ENCODE data around the gene ZNF487.
A peak's percentile ranks its signal among the peaks of the same experiment; 100 is the strongest.
"Not testable (repeated sequence)": the region's sequence is repeated elsewhere in the genome, so short reads cannot be mapped to it uniquely, and the experiment has no call there.

ZNF487 gene

DNA sequence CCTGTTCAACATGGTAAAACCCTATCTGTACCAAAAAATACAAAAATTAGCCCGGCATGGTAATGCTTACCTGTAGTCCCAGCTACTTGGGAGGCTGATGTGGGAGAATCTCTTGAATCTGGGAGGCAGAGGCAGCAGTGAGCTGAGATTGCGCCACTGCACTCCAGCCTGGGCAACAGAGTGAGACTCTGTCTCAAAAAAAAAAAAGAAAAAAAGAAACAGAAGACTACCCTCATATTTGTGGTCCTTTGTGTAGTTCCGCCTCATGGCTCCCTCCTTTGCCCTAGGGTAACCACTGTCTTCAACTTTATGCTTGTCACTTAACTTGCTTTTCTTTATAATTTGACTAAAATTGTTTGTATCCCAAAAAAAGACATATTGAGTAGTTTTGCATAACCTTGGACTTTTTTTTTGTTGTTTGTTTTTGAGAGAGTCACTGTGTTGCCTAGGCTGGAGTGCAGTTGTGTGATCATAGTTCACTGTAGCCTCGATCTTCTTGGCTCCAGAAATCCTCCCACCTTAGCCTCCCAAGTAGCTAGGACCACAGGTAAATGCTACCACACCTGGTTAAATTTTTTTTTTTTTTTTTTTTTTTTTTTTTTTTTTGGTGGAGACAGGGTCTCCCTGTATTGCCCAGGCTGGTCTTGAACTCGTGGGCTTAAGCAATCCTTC lies 3.7 kb downstream of the ZNF487 start:
- no peak for ATAC-seq

DNA sequence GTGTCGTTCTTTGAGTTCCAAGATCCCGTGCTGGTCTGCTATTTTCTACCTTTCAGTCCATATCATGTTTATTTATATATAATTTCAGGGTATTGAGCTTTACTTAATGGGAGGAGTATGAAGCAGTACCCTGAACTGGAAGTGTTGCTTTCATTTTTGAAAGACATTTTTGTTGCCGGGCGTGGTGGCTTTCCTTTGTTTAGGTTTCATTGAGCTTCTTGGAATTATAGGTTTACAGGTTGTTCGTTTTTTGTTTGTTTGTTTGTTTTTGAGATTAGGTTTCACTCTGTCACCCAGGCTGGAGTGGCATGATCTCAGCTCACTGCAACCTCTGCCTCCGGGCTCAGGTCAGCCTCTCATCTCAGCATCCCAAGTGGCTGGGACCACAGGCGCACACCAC lies 7.4 kb downstream of the ZNF487 start:
- no peak for ATAC-seq

DNA sequence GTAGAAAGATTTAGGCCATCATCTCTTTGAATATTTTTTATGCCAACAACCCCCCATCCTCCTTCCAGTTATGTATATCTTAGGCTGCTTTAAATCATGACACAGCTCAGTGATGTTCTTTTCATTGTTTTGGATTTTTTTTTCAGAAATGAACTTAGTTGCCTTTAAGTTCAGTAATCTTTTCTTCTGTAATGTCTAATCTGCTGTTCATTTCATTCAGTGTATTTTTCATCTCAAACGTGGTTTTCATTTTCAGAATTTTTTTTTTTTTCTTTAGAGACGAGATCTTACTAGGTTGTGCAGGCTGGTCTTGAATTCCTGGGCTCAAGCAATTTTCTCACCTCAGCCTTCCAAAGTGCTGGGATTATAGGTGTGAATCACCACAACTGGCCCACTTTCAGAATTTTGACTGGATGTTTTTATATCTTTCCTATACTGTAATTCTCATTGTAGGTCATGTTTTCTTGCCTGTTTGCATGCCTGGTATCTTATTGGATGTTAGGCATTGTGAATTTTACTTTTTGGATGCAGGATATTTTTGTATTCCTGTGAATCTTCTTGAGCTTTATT lies 8.1 kb downstream of the ZNF487 start:
- no peak for ATAC-seq

DNA sequence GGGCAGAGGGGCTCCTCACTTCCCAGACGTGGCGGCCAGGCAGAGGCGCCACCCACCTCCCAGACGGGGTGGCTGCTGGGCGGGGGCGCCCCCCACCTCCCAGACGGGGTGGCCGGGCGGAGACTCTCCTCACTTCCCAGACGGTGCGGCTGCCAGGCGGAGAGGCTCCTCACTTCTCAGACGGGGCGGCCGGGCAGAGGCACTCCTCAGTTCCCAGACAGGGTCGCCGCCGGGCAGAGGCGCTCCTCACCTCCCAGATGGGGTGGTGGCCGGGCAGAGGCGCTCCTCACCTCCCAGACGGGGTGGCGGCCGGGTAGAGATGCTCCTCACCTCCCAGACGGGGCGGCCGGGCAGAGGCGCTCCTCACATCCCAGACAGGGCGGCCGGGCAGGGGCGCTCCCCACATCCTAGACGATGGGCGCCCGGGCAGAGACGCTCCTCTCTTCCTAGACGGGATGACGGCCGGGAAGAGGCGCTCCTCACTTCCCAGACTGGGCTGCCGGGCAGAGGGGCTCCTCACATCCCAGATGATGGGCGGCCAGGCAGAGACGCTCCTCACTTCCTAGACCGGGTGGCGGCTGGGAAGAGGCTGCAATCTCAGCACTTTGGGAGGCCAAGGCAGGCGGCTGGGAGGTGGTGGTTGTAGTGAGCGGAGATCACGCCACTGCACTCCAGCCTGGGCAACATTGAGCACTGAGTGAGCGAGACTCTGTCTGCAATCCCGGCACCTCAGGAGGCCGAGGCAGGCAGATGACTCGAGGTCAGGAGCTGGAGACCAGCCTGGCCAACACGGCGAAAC lies 9.5 kb downstream of the ZNF487 start:
- ATAC-seq: not testable (repeated sequence)

DNA sequence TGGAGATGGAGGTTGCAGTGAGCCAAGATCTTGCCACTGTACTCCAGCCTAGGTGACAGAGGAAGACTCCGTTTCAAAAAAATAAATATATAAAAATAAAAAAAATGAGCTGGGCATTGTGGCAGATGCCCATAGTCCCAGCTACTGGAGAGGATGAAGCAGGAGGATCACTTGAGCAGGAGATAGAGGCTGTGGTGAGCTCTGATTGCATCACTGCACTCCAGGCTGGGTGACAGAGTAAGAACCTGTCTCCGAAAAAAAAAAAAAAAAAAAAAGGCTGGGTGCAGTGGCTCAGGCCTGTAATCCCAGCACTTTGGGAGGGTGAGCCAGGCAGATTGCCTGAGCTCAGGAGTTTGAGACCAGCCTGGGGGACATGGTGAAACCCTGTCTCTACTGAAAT lies 11.8 kb downstream of the ZNF487 start:
- ATAC-seq: no peak

DNA sequence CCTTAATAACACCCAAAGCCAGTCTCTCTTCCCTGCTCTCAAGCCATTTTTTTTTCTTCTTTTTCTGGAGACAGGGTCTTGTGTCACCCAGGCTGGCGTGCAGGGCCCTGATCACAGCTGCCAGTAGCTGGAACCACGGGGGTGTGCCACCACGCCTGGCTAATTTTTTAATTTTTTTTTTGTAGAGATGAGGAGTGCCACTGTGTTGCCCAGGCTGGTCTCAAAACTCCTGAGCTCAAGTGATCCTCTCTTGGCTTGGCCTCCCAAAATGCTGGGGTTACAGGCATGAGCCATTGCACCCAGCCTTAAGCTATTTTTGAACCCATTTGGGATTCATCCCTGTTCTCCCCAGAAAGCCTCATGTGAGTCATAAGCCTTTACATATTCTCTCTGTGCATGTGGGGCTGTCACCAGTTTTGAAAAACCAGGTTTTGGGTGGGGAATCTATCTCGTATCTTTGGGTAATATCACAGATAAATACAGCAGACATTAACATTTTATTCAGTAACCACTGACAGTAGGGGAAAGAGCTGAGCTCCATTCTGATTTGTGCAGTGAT lies 15.5 kb downstream of the ZNF487 start:
- no peak for ATAC-seq

DNA sequence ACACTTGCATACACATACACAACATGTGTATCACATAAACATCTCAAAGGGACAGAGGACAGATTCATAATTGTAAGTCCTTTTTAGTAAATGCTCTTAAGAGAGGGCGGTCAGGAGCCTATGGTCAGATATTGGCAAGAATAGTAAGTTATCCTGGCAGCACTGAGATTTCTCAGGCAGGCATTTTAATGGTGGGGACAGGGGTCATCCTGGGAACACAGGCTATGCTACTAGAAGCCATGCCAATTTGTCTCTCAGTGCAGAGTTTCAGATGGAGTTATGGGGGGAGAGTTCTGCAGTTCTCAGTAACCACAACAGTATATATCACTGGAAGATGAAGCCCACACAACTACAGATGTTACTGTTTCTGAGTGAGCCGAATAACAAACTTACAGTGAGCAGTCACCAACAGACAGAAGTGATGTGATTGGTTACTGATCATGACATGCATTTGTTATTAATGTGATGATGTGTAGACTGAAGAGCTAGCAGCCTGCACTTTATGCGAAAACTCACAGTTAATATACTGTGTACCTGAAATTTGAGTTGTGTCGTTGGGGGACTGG lies 16.4 kb downstream of the ZNF487 start:
- ATAC-seq: peak; percentile 47 to 62

DNA sequence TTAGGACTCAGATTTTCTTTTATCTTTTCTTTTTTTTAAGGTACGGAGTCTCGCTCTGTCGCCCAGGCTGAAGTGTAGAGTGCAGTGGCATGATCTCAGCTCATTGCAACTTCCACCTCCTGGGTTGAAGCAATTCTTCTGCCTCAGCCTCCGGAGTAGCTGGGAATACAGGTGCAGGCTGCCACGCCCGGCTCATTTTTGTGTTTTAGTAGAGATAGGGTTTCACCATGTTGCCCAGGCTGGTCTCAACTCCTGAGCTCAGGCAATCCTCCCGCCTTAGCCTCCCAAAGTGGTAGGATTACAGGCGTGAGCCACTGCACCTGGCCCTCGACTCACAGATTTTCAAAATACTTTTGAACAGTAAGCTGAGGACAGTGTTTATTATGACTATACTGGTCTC lies 17.1 kb downstream of the ZNF487 start:
- ATAC-seq: not testable (repeated sequence)

DNA sequence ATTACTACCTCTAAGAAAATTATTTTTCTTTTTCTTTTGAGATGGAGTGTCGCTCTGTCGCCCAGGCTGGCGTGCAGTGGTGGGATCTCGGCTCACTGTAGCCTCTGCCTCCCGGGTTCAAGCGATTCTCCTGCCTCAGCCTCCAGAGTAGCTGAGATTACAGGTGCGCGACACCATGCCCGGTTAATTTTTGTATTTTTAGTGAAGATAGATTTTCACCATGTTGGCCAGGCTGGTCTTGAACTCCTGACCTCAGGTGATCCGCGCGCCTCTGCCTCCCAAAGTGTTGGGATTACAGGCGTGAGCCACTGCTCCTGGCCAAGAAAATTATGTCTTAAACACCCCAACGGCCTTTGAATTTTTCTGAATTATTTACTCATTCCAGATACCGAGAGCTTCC lies 19.6 kb downstream of the ZNF487 start:
- not testable (repeated sequence) for ATAC-seq

DNA sequence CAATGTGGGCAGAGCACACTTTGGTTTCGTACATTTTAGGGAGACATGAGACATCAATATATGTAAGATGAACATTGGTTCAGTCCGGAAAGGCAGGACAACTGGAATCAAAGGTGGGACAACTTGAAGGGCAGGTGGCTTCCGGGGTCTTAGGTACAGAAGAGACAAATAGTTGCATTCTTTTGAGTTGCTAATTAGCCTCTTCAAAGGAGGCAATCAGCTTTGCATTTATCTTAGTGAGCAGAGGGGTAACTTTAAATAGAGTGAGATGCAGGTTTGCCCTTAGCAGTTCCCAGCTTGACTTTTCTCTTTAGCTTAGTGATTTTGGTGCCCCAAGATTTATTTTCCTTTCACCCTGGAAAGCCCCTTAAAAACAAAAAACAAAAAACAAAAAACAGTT lies 21.3 kb downstream of the ZNF487 start:
- ATAC-seq: no peak

DNA sequence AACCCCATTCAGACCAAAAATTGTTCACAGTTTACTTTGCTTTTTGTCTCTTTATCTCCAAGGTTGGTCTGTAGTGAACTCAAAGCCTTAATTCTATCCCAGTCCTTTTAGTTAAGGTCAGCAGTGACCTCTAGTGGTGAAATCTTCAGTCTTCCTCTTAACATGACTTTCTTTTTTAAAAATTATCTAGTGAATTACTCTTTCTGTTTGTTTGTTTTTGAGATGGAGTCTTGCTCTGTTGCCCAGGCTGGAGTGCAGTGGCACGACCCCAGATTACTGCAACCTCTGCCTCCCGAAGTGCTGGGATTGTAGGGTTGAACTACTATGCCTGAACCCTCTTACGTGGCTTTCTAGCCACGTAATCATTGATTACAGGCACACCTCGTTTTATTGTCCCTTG lies 25.0 kb downstream of the ZNF487 start:
- peak; percentile 64 to 81 for ATAC-seq

DNA sequence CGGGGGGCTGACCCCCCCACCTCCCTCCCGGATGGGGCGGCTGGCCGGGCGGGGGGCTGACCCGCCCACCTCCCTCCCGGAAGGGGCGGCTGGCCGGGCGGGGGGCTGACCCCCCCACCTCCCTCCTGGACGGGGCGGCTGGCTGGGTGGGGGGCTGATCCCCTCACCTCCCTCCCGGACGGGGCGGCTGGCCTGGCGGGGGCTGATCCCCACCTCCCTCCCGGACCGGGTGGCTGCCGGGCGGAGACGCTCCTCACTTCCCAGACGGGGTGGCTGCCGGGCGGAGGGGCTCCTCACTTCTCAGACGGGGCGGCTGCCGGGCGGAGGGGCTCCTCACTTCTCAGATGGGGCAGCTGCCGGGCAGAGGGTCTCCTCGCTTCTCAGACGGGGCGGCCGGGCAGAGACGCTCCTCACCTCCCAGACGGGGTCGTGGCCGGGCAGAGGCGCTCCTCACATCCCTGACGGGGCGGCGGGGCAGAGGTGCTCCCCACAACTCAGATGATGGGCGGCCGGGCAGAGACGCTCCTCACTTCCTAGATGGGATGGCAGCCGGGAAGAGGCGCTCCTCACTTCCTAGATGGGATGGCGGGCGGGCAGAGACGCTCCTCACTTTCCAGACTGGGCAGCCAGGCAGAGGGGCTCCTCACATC lies 28.3 kb downstream of the ZNF487 start:
- not testable (repeated sequence) for ATAC-seq

DNA sequence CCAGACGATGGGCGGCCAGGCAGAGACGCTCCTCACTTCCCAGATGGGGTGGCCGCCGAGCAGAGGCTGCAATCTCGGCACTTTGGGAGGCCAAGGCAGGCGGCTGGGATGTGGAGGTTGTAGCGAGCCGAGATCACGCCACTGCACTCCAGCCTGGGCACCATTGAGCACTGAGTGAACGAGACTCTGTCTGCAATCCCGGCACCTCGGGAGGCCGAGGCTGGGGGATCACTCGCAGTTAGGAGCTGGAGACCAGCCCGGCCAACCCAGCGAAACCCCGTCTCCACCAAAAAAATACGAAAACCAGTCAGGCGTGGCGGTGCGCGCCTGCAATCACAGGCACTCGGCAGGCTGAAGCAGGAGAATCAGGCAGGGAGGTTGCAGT lies 28.8 kb downstream of the ZNF487 start:
- not testable (repeated sequence) for ATAC-seq

DNA sequence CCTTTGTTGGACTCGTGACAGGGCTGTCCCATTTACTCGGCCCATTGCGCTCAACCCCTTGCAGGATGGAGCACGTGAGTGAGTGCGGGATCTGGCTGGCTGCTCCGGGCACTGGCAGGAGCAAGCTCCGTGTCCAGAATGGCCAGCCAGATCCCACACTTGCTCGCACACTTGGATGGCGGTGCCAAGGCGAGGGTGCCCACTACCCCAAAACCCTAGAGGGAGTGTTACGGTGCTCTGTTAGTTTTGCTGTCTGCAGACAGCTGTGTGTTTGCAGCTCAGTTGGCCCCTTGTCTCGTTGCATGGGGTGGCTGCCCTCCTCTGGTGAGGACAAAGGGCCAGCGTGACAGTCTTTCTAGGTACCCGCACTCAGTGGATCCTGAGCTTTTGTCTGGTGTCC lies 34.2 kb downstream of the ZNF487 start:
- no peak for ATAC-seq

DNA sequence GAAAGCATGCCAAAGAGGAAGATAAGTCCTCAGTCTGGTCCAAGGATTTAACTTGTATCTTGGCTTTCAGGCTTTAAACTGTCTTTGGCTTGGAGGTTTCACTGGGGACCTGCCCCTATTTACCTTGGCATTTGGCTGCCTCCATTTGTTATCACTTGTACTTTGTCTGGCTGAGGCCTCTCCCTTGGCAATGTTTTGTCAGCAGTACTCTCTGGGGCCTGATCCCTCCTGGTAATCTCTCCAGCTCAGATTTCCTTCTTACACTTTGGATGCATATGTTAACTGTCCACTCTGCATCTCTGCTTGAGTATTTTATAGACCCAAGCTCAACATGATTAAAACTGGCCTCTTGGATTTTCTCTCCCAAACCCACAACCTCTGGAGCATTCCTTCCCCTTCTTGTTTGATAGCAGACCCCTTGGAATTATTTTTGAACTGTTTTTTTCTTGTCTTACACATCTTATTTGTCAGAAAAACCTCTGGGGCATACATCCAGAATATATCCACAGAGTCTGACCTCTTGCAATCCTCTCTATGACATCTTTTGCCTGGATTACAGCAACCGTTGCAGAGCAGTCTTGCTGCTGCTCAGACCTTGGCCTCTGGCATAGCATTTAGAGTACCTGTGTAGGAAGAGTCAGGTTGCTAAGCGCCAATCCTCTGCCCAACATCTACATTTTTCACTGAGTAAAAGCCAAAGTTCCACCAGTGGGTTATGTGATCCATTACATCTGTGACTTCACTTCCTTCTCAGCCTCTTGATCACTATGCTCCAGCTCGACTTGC lies 35.2 kb downstream of the ZNF487 start:
- no peak for ATAC-seq

DNA sequence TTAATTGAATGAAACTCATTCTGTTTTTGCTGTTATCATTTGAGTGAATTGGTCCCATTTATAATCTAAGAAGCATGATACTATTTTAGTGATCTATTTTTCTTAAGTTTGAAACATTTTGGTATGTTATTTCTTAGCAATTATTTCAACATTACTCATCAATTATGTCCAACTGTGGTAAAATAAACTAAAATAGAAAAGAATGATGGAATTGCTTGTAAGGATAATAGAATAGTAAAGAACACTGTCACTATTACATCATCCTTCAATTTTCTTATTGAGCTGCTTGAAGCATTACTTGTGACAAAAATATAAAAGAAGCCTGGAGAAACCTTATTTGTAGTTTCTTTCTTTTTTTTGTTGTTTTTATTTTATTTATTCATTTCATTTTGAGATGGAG lies 42.4 kb downstream of the ZNF487 start:
- ATAC-seq: no peak

DNA sequence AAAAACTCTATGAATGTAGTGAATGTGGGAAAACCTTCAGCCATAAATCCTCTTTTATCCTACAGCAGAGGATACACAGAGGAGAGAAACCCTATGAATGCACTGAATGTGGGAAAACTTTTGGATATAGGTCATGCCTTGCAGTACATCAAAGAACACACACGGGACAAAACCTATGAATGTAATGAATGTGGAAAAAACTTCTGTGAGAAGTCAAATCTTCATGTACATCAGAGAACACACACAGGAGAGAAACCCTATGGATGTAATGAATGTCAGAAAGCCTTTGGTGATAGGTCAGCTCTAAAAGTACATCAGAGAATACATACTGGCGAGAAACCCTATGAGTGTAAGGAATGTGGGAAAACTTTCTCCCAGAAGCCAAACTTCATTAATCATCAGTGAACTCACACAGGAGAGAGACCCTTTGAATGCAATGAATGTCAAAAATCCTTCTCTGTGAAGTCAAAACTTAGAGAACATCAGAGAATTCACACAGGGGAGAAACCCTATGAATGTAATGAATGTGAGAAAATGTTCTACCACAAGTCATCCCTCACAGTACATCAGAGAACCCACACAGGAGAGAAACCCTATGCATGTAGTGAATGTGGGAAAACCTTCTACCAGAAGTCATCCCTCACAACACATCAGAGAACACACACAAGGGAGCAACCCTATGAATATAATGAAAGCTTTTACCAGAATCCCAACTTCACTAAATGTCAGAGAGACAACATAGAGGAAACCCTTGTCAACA lies 45.6 kb downstream of the ZNF487 start:
- no peak for ATAC-seq

DNA sequence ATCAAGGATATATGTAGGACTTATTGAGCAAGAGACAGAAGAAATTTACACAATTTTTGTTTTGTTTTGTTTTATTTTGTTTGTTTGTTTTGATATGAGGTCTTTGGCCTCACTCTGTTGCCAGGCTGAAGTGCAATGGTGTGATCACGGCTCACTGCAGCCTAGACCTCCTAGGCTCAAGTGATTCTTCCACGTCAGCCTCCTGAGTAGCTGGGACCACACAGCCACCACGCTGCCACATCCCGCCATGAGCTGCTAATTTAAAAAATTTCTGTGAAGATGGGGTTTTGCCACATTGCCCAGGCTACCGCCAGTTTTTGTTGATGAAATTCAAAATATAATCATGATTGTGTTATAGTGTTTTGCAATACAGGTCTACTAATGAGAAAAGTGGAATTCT lies 54.9 kb downstream of the ZNF487 start:
- ATAC-seq: no peak

DNA sequence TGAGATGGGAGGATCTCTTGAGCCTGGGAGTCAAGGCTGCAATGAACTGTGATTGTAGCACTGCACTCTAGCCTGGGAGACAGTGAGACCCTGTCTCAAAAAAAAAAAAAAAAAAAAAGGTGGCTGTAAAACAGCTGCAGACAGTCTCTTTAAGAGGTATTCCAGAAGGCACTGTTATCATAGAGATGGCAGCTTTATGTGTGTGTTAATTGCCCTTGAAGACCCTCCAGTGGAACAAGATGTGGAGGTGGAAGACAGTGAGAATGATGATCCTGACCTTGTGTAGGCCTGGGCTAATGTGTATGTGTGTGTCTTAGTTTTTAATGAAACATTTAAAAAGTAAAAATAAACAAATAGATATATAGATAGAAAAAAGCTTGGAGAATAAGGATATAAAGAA lies 66.0 kb downstream of the ZNF487 start:
- no peak for ATAC-seq

DNA sequence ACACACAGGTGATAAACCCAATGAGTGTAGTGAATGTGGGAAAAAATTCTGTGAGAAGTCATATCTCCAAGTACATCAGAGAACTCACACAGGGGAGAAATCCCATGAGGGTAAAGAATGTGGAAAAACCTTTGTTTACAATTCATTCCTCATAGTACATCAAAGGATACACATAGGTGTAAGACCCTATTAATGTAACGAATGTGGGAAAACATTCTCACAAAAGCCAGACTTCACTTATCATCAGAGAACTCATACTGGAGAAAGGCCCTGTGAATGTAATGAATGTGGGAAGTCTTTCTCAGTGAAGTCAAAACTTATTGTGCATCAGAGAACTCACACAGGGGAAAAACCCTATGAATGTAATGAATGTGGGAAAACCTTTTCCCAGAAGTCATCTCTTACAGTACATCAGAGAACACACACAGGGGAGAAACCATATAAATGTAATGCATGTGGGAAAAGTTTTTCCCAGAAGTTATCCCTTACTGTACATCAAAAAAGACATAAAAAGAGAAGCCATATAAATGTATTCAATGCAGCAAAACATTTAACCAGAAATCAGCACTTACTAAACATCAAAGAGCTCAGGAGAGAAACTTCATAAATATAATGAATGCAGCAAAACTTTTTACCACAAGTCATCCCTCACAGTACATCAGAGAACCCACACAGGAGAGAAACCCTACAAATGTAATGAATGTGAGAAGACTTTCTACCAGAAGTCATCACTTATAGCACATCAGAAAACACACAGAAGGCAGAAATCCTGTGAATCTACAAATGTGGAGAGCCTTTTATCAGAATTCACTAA lies 87.7 kb downstream of the ZNF487 start:
- no peak for ATAC-seq

Measured in activated CD4-positive, CD25-positive, alpha-beta regulatory T cell treated with anti-CD3 and anti-CD28 coated beads, Interleukin-2, amount 50 U/mL, for 24 hours (primary cell).